GM23248 (cell line): ENCODE measurements around the gene TMEM74B.

Experiments used
- EZH2 ChIP-seq: fragments of 200-600 bp; sonication (generic); IDR thresholded peaks from 2 replicates; pipeline ENCODE4 v1.6.1; 2018; ENCODE audit warnings: antibody characterized with exemption, mild to moderate bottlenecking; ENCODE audit not compliant: insufficient read depth, poor library complexity, severe bottlenecking
- EZH2phosphoT487 ChIP-seq: fragments of 200-600 bp; sonication (generic); IDR thresholded peaks from 2 replicates; pipeline ENCODE4 v1.6.1; 2018; ENCODE audit warnings: antibody characterized with exemption, moderate library complexity, mild to moderate bottlenecking, low read depth; ENCODE audit not compliant: insufficient read depth

GRCh38 chr20:1137236-1137635, 47.5 kb downstream of the TMEM74B start:
- no peak for TF ChIP-seq EZH2
- no peak for TF ChIP-seq EZH2phosphoT487
